GM13976 (cell line): ENCODE results near the gene OR2H1.

Experiments used
- DNase-seq: peaks from one replicate; pipeline ENCODE4 v3.0.0; 2012; ENCODE audit warnings: low spot score
- in situ Hi-C: fragments of 300-500 bp; cut with MboI; formaldehyde crosslinking; loops from one replicate; pipeline ENCODE4 v1.12.0; 2022; ENCODE audit warnings: low sequenced_read_pairs, mixed read lengths, inconsistent platforms; ENCODE audit not compliant: unreplicated experiment
- TF ChIP-seq, protein P1 (sequence below): IDR thresholded peaks from 2 replicates; pipeline ENCODE4 v1.5.1; 2012; ENCODE audit warnings: borderline replicate concordance, mild to moderate bottlenecking; ENCODE audit not compliant: insufficient read depth; ENCODE audit errors: extremely low read depth, missing control alignments, control extremely low read depth

OR2H1 gene

DNA sequence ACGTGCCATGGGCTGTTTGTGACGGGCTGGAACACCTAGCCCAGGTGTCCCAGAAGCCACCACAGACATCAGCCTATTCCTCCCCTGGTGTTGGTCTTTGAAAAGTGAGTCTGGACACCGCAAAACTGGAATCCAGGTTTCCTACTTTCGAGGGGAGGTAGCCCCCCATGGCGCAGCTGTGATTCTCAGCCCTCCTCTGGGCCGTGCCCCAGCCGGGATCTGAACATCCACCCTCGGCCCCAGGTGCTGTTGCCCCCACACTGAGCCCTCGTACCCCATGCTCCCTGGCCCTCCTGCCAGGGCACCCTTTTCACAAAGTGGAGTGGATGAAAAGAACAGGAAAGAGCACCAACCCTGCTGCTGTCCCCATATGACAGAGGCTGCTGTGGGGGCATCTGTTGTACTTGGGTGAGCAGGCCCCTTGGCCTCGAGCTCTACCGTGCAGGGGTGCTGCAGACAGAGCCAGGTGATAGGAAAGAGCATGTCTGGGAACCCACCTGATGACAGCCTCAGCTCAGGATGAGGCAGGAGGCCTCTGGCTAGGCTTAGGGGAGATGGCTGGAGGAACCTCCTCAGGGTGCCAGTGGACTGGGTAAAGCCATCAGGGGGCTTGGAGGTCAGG, 49.6 kb downstream of the OR2H1 start:
- peak; percentile 22 for DNase-seq
- in situ Hi-C loops, result no loop called here
- TF ChIP-seq, protein P1, sequence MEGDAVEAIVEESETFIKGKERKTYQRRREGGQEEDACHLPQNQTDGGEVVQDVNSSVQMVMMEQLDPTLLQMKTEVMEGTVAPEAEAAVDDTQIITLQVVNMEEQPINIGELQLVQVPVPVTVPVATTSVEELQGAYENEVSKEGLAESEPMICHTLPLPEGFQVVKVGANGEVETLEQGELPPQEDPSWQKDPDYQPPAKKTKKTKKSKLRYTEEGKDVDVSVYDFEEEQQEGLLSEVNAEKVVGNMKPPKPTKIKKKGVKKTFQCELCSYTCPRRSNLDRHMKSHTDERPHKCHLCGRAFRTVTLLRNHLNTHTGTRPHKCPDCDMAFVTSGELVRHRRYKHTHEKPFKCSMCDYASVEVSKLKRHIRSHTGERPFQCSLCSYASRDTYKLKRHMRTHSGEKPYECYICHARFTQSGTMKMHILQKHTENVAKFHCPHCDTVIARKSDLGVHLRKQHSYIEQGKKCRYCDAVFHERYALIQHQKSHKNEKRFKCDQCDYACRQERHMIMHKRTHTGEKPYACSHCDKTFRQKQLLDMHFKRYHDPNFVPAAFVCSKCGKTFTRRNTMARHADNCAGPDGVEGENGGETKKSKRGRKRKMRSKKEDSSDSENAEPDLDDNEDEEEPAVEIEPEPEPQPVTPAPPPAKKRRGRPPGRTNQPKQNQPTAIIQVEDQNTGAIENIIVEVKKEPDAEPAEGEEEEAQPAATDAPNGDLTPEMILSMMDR, result no peak

GRCh38 chr6:29507319-29507718, 50.4 kb downstream of the OR2H1 start:
- in situ Hi-C loops, result no loop called here
- no peak for DNase-seq
- TF ChIP-seq, protein P1, result no peak

DNA sequence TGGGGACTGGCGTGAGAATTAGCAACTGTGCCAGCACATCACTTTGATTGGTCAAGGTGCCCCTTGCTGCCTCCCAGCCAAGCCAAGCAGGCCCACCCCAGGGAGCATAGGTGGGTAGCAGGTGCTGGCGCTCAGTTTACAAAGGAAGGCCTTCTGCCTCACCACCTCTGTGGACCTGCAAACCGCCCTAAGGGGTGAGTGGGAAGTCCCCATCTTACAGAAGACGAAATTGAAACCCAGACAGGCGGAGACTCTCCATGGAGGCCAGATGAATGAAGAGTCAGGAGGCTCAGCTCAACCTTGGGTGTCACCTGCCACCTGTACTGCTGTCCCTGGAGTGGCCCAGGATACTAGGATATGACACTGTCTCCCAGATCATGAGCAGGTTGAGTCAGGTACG, 52.3 kb downstream of the OR2H1 start:
- DNase-seq, result peak; percentile 67
- TF ChIP-seq, protein P1, result no peak
- in situ Hi-C loops, result no loop called here

GRCh38 chr6:29509711-29510110, 52.8 kb downstream of the OR2H1 start:
- in situ Hi-C loops, result no loop called here
- no peak for DNase-seq
- TF ChIP-seq, protein P1, result no peak

GRCh38 chr6:29510202-29510601, 53.2 kb downstream of the OR2H1 start:
- DNase-seq, result peak; percentile 12
- in situ Hi-C loops, result no loop called here
- TF ChIP-seq, protein P1, result no peak

DNA sequence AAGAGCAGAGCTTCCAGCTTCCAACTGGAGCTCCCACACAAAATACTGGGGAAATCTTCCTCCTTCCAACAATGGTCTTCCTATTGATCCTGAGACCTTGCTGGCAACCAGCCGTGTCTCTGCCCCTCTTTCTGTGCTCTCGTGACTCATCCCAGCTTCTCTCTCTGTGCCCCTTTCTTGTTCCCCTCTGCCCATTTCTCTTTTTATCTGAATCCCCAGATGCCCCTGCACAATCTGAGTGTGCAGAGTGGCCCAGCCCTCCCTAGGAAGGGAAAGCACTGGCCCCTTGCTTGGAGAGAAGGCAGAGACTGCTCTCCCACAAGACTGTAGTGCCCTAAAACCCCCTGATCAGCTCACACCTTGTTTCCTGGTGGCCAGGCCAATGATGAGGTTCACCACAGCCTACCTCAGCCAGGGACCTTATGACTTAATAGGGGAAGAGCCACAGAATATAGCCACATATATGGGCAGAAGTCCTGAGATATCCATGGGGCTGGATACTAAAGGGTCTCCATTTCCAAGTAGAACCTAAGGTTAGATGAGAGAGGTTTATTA, 53.9 kb downstream of the OR2H1 start:
- no peak for DNase-seq
- in situ Hi-C loops, result no loop called here
- TF ChIP-seq, protein P1, result no peak
